DMS79 treated with DMSO at 0.1 percent for 48 hours (cell line): ENCODE results near the gene IGDCC3.
"Not testable (repeated sequence)": the region's sequence is repeated elsewhere in the genome, so short reads cannot be mapped to it uniquely, and the experiment has no call there.

Source experiments
- DNase-seq: peaks from one replicate; lab custom pipeline; 2025; lab: John Stamatoyannopoulos, UW

Gene IGDCC3

GRCh38 chr15:65405791-65406423 is 28.1 kb upstream of the IGDCC3 start:
- no peak for DNase-seq

- no peak for DNase-seq
Observed at GRCh38 chr15:65404186-65404872, 26.5 kb upstream of the IGDCC3 start.

- DNase-seq = no peak
Observed at GRCh38 chr15:65402961-65403360, 25.2 kb upstream of the IGDCC3 start.

- DNase-seq = peak; percentile 94
Observed at GRCh38 chr15:65401611-65402240, 23.9 kb upstream of the IGDCC3 start.

GRCh38 chr15:65400760-65401610 is 23.2 kb upstream of the IGDCC3 start:
- DNase-seq = peak; percentile 94

- no peak for DNase-seq
Observed at GRCh38 chr15:65399997-65400396, 22.2 kb upstream of the IGDCC3 start.

- DNase-seq = no peak
Observed at GRCh38 chr15:65399001-65399706, 21.4 kb upstream of the IGDCC3 start.

- DNase-seq = not testable (repeated sequence)
Observed at GRCh38 chr15:65398486-65398885, 20.7 kb upstream of the IGDCC3 start.

GRCh38 chr15:65396965-65397317 is 19.1 kb upstream of the IGDCC3 start:
- DNase-seq = no peak

- DNase-seq = no peak
Observed at GRCh38 chr15:65396283-65396964, 18.6 kb upstream of the IGDCC3 start.

- no peak for DNase-seq
Observed at GRCh38 chr15:65395567-65396202, 17.9 kb upstream of the IGDCC3 start.

- DNase-seq = no peak
Observed at GRCh38 chr15:65394936-65395335, 17.1 kb upstream of the IGDCC3 start.

- no peak for DNase-seq
Observed at GRCh38 chr15:65394280-65394789, 16.5 kb upstream of the IGDCC3 start.

GRCh38 chr15:65393557-65393956 is 15.8 kb upstream of the IGDCC3 start:
- DNase-seq = no peak

GRCh38 chr15:65393091-65393490 is 15.3 kb upstream of the IGDCC3 start:
- no peak for DNase-seq

GRCh38 chr15:65392368-65392767 is 14.6 kb upstream of the IGDCC3 start:
- DNase-seq = no peak

- DNase-seq = no peak
Observed at GRCh38 chr15:65391732-65392131, 13.9 kb upstream of the IGDCC3 start.

- DNase-seq = no peak
Observed at GRCh38 chr15:65390447-65390846, 12.6 kb upstream of the IGDCC3 start.

GRCh38 chr15:65389226-65389625 is 11.4 kb upstream of the IGDCC3 start:
- DNase-seq = no peak

GRCh38 chr15:65388306-65389080 is 10.7 kb upstream of the IGDCC3 start:
- DNase-seq = no peak
